GM20431 (cell line): ENCODE results near the gene ANKRD65.

Experiments
- in situ Hi-C: fragments of 300-500 bp; cut with MseI, MboI; formaldehyde crosslinking; loops from one replicate; pipeline ENCODE4 v1.15.0; 2020; ENCODE audit warnings: low sequenced_read_pairs; ENCODE audit not compliant: unreplicated experiment

ANKRD65 gene

GRCh38 chr1:1442069-1442770 lies 21.1 kb upstream of the ANKRD65 start:
- in situ Hi-C loops, result no loop called here

GRCh38 chr1:1441002-1441888 lies 20.2 kb upstream of the ANKRD65 start:
- in situ Hi-C loops, result no loop called here

- in situ Hi-C loops, result no loop called here
Observed at GRCh38 chr1:1440262-1441001, 19.4 kb upstream of the ANKRD65 start.

DNA sequence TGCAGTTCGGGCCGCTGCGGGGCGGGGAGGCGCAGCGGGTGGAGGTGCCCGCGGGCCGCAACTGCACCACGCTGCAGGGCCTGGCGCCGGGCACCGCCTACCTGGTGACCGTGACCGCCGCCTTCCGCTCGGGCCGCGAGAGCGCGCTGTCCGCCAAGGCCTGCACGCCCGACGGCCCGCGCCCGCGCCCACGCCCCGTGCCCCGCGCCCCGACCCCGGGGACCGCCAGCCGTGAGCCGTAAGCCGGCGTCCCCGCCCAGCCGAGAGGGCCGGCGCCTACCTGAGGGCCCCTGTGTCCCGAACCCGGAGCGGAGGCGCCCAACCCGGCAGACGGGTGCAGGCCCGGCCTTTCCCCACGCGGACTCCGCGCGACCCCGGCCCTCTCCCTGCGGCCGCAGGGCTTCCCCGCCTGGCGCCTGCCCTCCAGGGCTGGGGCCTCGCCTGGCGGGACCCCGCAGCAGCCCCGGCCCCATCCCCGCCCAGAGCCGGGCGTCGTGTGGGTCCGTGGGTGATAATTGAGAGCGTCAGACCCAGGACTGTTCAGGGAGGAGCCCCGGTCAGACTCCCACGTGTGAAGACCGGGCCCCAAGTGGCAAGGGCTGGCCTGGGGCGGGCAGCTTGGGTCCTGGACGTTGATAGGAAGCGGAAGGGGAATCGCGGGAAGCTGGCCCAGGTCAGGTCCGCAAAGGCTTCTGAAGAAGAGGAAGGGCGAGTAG lies 18.6 kb upstream of the ANKRD65 start:
- in situ Hi-C loops, result no loop called here

- in situ Hi-C loops, result no loop called here
Observed at GRCh38 chr1:1438531-1439381, 17.7 kb upstream of the ANKRD65 start.

DNA sequence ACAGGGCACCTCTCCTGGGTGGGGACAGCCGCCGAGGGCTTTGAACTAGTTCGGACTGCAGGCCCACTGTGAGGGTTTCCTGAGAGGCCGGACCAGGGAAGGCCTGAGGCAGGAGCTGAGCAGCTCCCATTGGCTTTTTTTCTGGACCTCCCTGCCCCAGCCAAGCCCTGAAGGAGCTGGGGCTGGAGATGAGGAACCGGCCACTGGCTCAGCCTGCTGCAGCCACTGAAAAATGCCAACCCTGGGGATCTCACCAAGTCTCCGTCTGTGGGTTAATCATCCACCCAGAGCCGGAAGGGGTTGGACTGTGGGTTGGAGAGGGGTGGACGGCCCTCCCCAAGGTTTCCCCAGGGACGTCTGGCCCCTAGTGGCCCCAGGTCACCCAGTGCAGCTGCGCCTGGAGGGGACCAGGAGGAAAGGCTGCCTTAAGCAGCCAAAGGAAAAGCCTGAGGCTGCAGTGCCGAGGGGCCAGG lies 16.9 kb upstream of the ANKRD65 start:
- in situ Hi-C loops, result no loop called here

DNA sequence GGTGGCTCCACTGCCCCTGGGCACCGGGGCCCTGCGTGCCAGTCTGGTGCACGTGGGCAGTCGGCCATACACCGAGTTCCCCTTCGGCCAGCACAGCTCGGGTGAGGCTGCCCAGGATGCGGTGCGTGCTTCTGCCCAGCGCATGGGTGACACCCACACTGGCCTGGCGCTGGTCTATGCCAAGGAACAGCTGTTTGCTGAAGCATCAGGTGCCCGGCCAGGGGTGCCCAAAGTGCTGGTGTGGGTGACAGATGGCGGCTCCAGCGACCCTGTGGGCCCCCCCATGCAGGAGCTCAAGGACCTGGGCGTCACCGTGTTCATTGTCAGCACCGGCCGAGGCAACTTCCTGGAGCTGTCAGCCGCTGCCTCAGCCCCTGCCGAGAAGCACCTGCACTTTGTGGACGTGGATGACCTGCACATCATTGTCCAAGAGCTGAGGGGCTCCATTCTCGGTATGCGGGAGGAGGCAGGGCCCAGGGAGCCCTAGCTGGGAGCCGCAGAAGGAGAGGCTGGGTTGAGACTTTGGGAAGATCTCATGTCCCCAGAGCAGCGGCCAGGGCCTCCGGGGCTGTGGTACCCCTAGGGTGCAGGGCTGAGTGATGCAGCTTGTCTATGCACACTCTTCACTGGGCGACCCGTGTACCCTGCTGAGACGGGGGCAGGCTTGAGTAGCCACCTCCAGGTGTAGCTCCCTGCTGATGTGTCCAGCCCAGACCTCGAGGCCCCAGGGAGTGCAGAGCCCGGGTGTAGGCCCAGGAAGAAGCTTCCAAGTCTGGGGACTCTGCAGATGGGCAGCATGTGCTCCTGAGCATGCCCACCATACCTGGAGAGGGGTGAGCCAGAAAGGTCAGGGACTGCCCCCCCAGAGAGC lies 16.2 kb upstream of the ANKRD65 start:
- in situ Hi-C loops, result no loop called here

DNA sequence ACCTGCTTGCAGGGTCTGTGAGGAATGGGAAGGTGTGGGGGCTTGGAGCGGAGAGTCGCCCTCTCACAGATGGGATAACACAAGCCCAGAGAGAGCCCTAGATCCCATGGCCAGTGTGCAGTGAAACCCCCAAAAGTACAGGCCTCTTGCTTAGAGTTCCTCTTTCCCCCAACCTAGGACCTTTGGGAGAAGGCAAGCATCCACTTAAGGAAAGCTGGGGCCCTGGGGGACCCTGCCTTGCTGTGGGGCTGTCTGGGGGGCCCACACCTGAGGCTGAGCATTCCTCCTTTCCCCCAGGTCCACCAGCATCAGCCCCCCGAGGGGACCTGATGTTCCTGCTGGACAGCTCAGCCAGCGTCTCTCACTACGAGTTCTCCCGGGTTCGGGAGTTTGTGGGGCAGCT lies 15.6 kb upstream of the ANKRD65 start:
- in situ Hi-C loops, result no loop called here

- in situ Hi-C loops, result no loop called here
Observed at GRCh38 chr1:1435911-1436629, 15.0 kb upstream of the ANKRD65 start.

DNA sequence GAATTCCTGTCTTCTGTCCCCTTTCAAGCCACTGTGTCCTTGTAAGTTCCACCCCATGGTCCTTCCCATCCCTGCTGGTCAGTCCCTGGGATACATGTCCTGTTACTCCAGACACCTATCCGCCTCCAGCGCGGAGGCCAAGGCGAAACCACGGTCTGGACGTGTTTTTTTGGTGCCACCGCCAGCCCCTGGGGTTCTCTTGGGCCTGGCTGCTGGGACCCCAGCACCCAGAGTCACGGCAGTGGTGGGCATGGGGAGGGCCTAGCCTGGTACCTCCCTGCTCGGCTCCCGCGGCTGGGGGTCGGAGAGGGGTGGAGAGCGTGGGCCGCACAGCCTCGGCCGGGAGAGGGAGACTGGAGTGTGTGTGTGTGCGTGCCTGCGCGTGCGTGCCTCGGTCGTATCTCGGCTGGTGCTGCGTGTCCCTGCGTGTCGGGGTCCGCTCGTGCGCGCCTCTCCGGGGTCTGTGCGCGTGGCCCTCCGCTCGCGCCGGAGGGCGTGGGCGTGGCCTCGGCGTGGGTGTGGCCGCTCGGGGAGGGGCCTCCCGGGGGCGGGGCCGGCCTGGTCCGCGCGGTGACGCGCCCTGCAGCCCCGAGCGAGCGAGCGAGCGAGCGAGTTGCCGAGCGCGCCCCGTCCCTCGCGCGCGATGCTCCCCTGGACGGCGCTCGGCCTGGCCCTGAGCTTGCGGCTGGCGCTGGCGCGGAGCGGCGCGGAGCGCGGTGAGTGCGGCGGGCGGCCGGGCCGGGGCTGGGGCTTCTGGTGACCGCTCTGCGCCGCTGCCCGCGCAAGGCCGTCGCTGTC lies 14.2 kb upstream of the ANKRD65 start, which contains the start of gene VWA1:
Gene VWA1 (plus strand): TSS at position 585 of the 798 bp plus-strand sequence. CDS start 59 bp downstream, at position 644.
- in situ Hi-C loops, result no loop called here

DNA sequence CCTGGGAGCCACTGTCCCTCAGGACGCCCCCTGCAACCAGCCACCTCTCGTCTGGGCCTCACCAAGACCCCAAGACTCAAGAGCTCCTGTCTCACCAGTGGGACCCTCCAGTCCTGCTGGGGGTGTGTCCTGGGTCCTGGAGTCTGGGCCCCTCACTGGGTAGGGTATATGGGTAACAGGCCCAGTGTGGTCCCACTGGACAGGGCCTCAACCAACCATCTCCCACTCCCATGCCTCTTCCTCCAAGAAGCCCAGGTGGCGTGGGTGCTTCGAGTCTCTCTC lies 13.7 kb upstream of the ANKRD65 start:
- in situ Hi-C loops, result no loop called here

GRCh38 chr1:1434131-1434823 lies 13.2 kb upstream of the ANKRD65 start:
- in situ Hi-C loops, result no loop called here

DNA sequence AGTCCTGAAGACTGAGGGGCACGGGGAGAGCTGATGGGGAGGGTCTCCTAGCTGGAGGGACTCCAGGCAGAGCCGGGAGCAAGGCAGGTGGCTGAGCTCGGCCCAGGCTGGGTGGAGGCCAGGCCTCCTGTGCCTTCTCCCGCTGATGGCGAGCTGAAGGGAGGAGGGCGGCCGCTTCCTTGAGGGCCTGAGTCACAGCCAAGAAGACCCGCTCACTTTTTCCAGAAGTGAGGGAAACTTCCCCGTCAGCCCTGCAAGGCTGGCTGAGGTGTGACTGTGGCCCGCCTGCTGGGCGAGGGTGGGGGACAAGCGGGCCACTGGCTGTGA lies 12.7 kb upstream of the ANKRD65 start:
- in situ Hi-C loops, result no loop called here

DNA sequence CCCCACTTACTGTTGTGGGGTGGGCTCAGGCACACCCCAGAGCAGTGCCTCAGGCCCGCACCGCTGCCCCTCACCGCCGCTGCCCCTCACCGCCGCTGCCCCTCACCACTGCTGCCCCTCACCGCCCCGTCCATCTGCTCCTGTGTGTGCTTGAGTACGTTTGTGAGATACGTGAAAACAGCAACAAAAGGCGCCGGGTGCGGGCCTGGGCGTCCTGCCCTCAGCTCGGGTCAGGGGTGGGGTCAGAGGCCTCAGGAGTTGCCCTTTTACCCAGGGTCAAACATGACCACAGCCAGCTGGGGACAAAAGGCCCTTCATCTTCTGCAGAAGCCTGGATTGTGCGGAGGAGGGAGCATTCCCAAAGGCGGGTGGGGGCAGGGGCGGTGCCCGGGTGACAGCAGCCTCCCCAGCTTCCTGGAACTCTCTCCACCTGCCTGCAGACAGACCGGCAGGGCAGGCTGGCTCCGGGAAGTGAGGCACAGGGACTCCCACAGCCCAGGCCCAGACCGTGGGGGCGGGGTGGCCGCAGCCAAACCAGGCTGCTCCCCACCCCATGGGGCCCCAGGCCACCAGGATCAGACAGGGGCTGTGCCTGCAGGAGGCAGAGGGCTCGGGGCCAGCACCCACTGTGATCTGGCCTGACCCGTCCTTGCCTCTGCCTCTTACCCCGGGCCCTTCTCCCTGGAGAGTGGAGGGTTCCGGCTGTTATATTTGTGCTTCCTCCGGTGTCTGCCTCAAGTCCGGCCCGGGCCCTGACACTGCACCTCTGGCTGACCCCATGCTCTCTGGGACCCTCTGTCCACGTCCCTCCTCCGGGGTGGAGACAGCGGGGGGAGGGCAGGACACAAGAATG lies 12.1 kb upstream of the ANKRD65 start:
- in situ Hi-C loops, result no loop called here

- in situ Hi-C loops, result no loop called here
Observed at GRCh38 chr1:1432274-1432950, 11.3 kb upstream of the ANKRD65 start.
